DMS153 (cell line): ENCODE results near the gene FREY1.

ENCODE experiments used
- DNase-seq: peaks from one replicate; lab custom pipeline; 2025; lab: John Stamatoyannopoulos, UW

The FREY1 gene

GRCh38 chr11:45928535-45929215 is 21.6 kb upstream of the FREY1 start:
- no peak for DNase-seq

- DNase-seq: no peak
Observed at GRCh38 chr11:45927684-45928413, 20.8 kb upstream of the FREY1 start.

- no peak for DNase-seq
Observed at GRCh38 chr11:45927332-45927683, 20.2 kb upstream of the FREY1 start.

GRCh38 chr11:45926536-45927331 is 19.7 kb upstream of the FREY1 start:
- no peak for DNase-seq

GRCh38 chr11:45926001-45926401 is 18.9 kb upstream of the FREY1 start:
- DNase-seq: no peak

- DNase-seq: no peak
Observed at GRCh38 chr11:45925550-45925949, 18.5 kb upstream of the FREY1 start.

GRCh38 chr11:45924927-45925326 is 17.9 kb upstream of the FREY1 start:
- no peak for DNase-seq

- DNase-seq: no peak
Observed at GRCh38 chr11:45924036-45924915, 17.2 kb upstream of the FREY1 start.

GRCh38 chr11:45922425-45923082 is 15.5 kb upstream of the FREY1 start, which contains the start of gene LARGE2:
LARGE2 (plus strand) TSS chr11:45922656; CDS start chr11:45922883, 227 bp downstream.
- DNase-seq: peak; percentile 55

GRCh38 chr11:45921561-45922424 is 14.7 kb upstream of the FREY1 start:
- peak; percentile 81 for DNase-seq

- DNase-seq: no peak
Observed at GRCh38 chr11:45920531-45921477, 13.7 kb upstream of the FREY1 start.

GRCh38 chr11:45919806-45920530 is 12.9 kb upstream of the FREY1 start:
- no peak for DNase-seq

GRCh38 chr11:45918962-45919675 is 12.0 kb upstream of the FREY1 start:
- DNase-seq: no peak

- DNase-seq: peak; percentile 42
Observed at GRCh38 chr11:45918331-45918941, 11.4 kb upstream of the FREY1 start.

- DNase-seq: peak; percentile 93
Observed at GRCh38 chr11:45917623-45918330, 10.7 kb upstream of the FREY1 start, which contains the start of gene PEX16. PEX16 (minus strand) TSS chr11:45917877; CDS start chr11:45917811, 66 bp downstream.

GRCh38 chr11:45917286-45917622 is 10.2 kb upstream of the FREY1 start:
- no peak for DNase-seq

- no peak for DNase-seq
Observed at GRCh38 chr11:45915446-45915845, 8.4 kb upstream of the FREY1 start.
